GM20000 (cell line): ENCODE measurements around the gene CBX4.
A peak's percentile ranks its signal among the peaks of the same experiment; 100 is the strongest.

Source experiments
- DNase-seq: peaks from one replicate; pipeline ENCODE4 v3.0.0; 2012; ENCODE audit warnings: low spot score
- CTCF ChIP-seq: IDR thresholded peaks from 2 replicates; pipeline ENCODE4 v1.5.1; 2012; ENCODE audit warnings: mild to moderate bottlenecking, control low read depth; ENCODE audit errors: extremely low read depth, missing control alignments

CBX4 gene

GRCh38 chr17:79840269-79840988 is 1.2 kb upstream of the CBX4 start:
- TF ChIP-seq CTCF = peak; percentile 7
- DNase-seq = peak; percentile 53

- no peak for TF ChIP-seq CTCF
- DNase-seq = peak; percentile 78
These were observed 542 bp downstream of the CBX4 start for GRCh38 chr17:79838522-79839274.

GRCh38 chr17:79837888-79838521 is 1.2 kb downstream of the CBX4 start:
- no peak for TF ChIP-seq CTCF

GRCh38 chr17:79836972-79837887 is 2.0 kb downstream of the CBX4 start:
- peak; percentile 86 for DNase-seq
- TF ChIP-seq CTCF = no peak

More at GRCh38 chr17:79837888-79838521, 1.2 kb downstream of the CBX4 start:
- no peak for DNase-seq

- no peak for DNase-seq
- no peak for TF ChIP-seq CTCF
These were observed 2.7 kb downstream of the CBX4 start for GRCh38 chr17:79836510-79836971.

- no peak for DNase-seq
These were observed 3.2 kb downstream of the CBX4 start for GRCh38 chr17:79835953-79836509.

More at GRCh38 chr17:79835953-79836509, 3.2 kb downstream of the CBX4 start:
- TF ChIP-seq CTCF = no peak
